NCI-H1092 (cell line): ENCODE measurements around the gene ZNF827.

ENCODE experiments used
- DNase-seq: peaks from one replicate; lab custom pipeline; 2025; lab: John Stamatoyannopoulos, UW

ZNF827 gene

GRCh38 chr4:145791988-145792387 lies 146.6 kb downstream of the ZNF827 start:
- DNase-seq, result no peak

- no peak for DNase-seq
Observed at GRCh38 chr4:145788755-145789154, 149.9 kb downstream of the ZNF827 start.

- DNase-seq, result no peak
Observed at GRCh38 chr4:145786830-145787229, 151.8 kb downstream of the ZNF827 start.

- no peak for DNase-seq
Observed at GRCh38 chr4:145786261-145786660, 152.4 kb downstream of the ZNF827 start.

GRCh38 chr4:145785391-145786008 lies 153.1 kb downstream of the ZNF827 start:
- no peak for DNase-seq

GRCh38 chr4:145784036-145784435 lies 154.6 kb downstream of the ZNF827 start:
- no peak for DNase-seq

- DNase-seq, result no peak
Observed at GRCh38 chr4:145782756-145783155, 155.9 kb downstream of the ZNF827 start.

- no peak for DNase-seq
Observed at GRCh38 chr4:145781351-145781750, 157.3 kb downstream of the ZNF827 start.

GRCh38 chr4:145779319-145779801 lies 159.3 kb downstream of the ZNF827 start:
- DNase-seq, result no peak

GRCh38 chr4:145776208-145776607 lies 162.4 kb downstream of the ZNF827 start:
- DNase-seq, result no peak

GRCh38 chr4:145775406-145775805 lies 163.2 kb downstream of the ZNF827 start:
- DNase-seq, result no peak

- DNase-seq, result no peak
Observed at GRCh38 chr4:145774473-145774872, 164.2 kb downstream of the ZNF827 start.

- no peak for DNase-seq
Observed at GRCh38 chr4:145773581-145774234, 164.9 kb downstream of the ZNF827 start.

- DNase-seq, result no peak
Observed at GRCh38 chr4:145772347-145772746, 166.3 kb downstream of the ZNF827 start.

- DNase-seq, result no peak
Observed at GRCh38 chr4:145770124-145770523, 168.5 kb downstream of the ZNF827 start.

- no peak for DNase-seq
Observed at GRCh38 chr4:145769450-145770037, 169.1 kb downstream of the ZNF827 start.

- DNase-seq, result no peak
Observed at GRCh38 chr4:145766273-145766672, 172.3 kb downstream of the ZNF827 start.

- DNase-seq, result no peak
Observed at GRCh38 chr4:145763399-145763798, 175.2 kb downstream of the ZNF827 start.

GRCh38 chr4:145762719-145763118 lies 175.9 kb downstream of the ZNF827 start:
- no peak for DNase-seq

GRCh38 chr4:145760961-145761929 lies 177.4 kb downstream of the ZNF827 start:
- no peak for DNase-seq

- DNase-seq, result no peak
Observed at GRCh38 chr4:145760176-145760575, 178.4 kb downstream of the ZNF827 start.

- no peak for DNase-seq
Observed at GRCh38 chr4:145757188-145757587, 181.4 kb downstream of the ZNF827 start.
